ENCODE results near the gene KIAA1755.

DNA sequence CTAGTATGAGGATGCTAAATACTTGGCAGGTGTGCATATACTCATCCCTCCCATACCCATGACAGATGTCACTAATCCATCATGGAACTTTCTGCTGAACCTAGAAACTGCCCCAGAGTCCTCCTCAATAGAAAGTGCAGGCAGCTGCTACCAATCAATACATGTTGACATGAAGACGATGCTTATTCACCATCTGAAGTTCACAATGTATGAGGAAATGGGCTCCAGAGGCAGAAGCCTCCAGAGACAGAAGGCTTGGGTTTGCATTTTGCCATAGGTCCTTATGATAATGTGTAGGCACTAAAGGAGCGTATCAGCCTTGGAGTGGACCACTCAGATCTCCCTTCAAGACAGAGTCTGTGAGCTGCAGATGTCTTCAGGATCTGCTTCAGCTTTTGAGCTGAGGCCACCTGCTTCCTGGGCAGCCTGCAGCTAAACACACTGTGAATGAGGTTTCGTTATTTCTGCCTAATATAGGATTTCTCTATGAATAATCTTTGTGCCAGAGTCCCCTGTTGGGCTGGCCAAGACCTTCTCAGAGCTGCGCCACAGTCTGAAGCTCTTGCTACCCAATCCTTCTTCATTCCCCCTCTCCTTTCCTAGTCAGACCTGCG is 7.5 kb upstream of the KIAA1755 start:
- TF ChIP-seq POLR2A (IDR thresholded peaks at IDR 0.05): no peak
- TF ChIP-seq, protein P1, sequence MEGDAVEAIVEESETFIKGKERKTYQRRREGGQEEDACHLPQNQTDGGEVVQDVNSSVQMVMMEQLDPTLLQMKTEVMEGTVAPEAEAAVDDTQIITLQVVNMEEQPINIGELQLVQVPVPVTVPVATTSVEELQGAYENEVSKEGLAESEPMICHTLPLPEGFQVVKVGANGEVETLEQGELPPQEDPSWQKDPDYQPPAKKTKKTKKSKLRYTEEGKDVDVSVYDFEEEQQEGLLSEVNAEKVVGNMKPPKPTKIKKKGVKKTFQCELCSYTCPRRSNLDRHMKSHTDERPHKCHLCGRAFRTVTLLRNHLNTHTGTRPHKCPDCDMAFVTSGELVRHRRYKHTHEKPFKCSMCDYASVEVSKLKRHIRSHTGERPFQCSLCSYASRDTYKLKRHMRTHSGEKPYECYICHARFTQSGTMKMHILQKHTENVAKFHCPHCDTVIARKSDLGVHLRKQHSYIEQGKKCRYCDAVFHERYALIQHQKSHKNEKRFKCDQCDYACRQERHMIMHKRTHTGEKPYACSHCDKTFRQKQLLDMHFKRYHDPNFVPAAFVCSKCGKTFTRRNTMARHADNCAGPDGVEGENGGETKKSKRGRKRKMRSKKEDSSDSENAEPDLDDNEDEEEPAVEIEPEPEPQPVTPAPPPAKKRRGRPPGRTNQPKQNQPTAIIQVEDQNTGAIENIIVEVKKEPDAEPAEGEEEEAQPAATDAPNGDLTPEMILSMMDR (IDR thresholded peaks at IDR 0.05): no peak
